Central memory CD8-positive, alpha-beta T cell (primary cell): ENCODE measurements around the gene LYZ.

Experiments used
- ATAC-seq: fragments of 150-1000 bp; cut with Tn5 transposase; replicated peaks from 2 replicates; pipeline ENCODE4 v1.10.0; 2022; ENCODE audit warnings: mild to moderate bottlenecking, moderate FRiP score, moderate number of reproducible peaks; ENCODE audit not compliant: poor library complexity, severe bottlenecking; ENCODE audit errors: extremely low read depth
- DNase-seq, 2 donors: peaks; one replicate each; pipeline ENCODE4 v3.0.0; 2021; ENCODE audit warnings: low spot score in 2 of 2
- H3K27ac Mint-ChIP-seq: one replicate; pipeline ENCODE4 v1.8.0; 2022; ENCODE audit warnings: low read depth, mild to moderate bottlenecking, moderate library complexity, mixed read lengths
- H3K27me3 Mint-ChIP-seq: one replicate; pipeline ENCODE4 v1.8.0; 2022; ENCODE audit warnings: mixed read lengths
- H3K36me3 Mint-ChIP-seq: one replicate; pipeline ENCODE4 v1.8.0; 2022; ENCODE audit warnings: mild to moderate bottlenecking, moderate library complexity, mixed read lengths; ENCODE audit not compliant: insufficient read depth
- H3K4me1 Mint-ChIP-seq: one replicate; pipeline ENCODE4 v1.8.0; 2022; ENCODE audit warnings: mixed read lengths
- H3K4me3 Mint-ChIP-seq: one replicate; pipeline ENCODE4 v1.8.0; 2022; ENCODE audit warnings: mild to moderate bottlenecking, moderate library complexity, mixed read lengths
- H3K9me3 Mint-ChIP-seq: one replicate; pipeline ENCODE4 v1.8.0; 2022; ENCODE audit warnings: mixed read lengths

The LYZ gene

DNA sequence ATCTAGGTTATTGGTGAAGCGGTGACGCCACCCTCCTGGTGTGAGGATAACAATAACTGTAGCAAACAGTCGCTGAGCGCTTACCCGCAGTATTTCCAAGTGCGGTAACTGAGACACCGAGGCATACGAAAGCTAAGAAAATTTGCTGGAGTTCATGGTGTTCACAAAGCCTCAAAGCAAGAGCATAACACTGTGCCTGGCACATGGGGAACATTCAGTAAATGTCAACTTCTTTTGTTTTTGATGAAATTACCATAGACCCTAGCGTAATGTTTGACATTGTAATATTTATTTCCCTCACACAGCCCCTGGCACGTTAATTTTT, 12.1 kb downstream of the LYZ start:
- Mint-ChIP-seq H3K4me1 (peaks cover 21% of the 10 kb centered on the region), H3K9me3 (no peaks in the 10 kb centered on the region), H3K36me3 (peaks cover 24% of the 10 kb centered on the region), H3K27ac (peak overlapping the region; percentile 90), H3K27me3 (no peaks in the 10 kb centered on the region), H3K4me3 (peak overlapping the region; percentile 81)
- no peak for ATAC-seq
- no peak for DNase-seq

DNA sequence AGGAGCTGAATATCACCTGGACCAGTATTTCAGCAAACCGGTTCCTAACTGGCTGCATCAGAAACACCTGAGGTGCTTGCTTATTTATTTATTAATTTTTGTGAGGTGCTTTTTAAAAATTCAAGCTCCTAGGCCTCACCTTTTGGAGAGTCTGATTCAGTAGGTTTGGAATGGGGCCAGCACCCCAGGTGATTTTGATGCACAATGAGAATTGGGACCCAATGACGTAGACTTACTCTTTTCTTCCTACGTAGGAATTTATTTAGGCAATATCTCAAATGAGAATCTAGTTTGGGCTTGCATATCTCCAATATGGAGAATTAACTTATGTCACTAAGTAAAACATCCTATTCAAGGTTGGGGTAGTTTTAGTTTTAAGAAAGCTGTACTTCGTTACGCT, 18.6 kb downstream of the LYZ start:
- ATAC-seq, result no peak

GRCh38 chr12:69368171-69368570, 20.0 kb downstream of the LYZ start:
- no peak overlapping the region for H3K27ac Mint-ChIP-seq
- no peak for DNase-seq
- no peaks in the 10 kb centered on the region for H3K27me3 Mint-ChIP-seq
- peaks cover 9% of the 10 kb centered on the region for H3K4me1 Mint-ChIP-seq
- peaks cover 26% of the 10 kb centered on the region for H3K36me3 Mint-ChIP-seq
- H3K9me3 Mint-ChIP-seq, result no peaks in the 10 kb centered on the region
- H3K4me3 Mint-ChIP-seq, result no peak overlapping the region
- no peak for ATAC-seq

More for the DNA sequence above, 18.6 kb downstream of the LYZ start:
- H3K9me3 Mint-ChIP-seq, result no peaks in the 10 kb centered on the region
- peaks cover 7% of the 10 kb centered on the region for H3K4me1 Mint-ChIP-seq
- H3K27me3 Mint-ChIP-seq, result no peaks in the 10 kb centered on the region
- peaks cover 22% of the 10 kb centered on the region for H3K36me3 Mint-ChIP-seq
- H3K27ac Mint-ChIP-seq, result no peak overlapping the region
- DNase-seq, result no peak
- H3K4me3 Mint-ChIP-seq, result no peak overlapping the region

DNA sequence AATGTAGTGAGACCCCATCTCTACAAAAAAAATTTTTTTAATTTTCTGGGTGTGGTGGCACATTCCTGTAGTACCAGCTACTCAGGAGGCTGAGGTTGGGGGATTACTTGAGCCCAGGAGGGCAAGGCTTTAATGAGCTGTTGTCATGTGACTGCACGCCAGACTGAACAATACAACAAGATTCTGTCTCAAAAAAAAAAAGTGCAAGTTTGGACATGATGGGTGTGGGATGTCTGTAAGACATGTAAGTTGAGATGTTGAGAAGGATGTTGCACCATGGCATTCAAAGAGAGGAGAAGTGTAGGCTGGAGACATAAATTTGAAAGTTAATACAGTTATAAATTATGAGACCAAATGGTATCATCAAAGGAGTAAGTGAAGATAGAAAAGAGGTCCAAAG, 34.9 kb downstream of the LYZ start:
- H3K27me3 Mint-ChIP-seq, result no peaks in the 10 kb centered on the region
- DNase-seq (no peak), ATAC-seq (no peak)
- H3K4me1 Mint-ChIP-seq, result peaks cover 3% of the 10 kb centered on the region
- H3K9me3 Mint-ChIP-seq, result no peaks in the 10 kb centered on the region
- peaks cover 19% of the 10 kb centered on the region for H3K36me3 Mint-ChIP-seq
- peak overlapping the region; percentile 5 for H3K27ac Mint-ChIP-seq
- no peak overlapping the region for H3K4me3 Mint-ChIP-seq

DNA sequence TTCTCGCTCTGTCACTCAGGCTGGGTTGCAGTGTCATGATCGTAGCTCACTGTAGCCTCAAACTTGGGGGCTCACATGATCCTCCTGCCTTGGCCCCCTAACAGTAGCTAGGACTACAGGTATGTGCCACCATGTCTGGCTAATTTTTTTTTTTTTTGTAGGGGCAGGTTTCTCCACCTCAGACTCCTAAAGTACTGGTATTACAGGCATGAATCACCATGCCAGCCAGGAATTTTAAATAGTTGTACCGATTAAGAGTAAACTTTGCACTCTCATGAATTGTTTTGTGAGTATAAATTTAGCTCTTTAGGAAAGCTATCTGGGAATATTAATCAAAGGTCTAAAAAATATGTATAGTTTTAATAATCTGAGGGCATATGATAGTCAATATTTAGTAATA, 36.9 kb downstream of the LYZ start:
- no peak overlapping the region for H3K27ac Mint-ChIP-seq
- ATAC-seq (no peak), DNase-seq (no peak)
- H3K9me3 Mint-ChIP-seq, result no peaks in the 10 kb centered on the region
- no peaks in the 10 kb centered on the region for H3K27me3 Mint-ChIP-seq
- peaks cover 4% of the 10 kb centered on the region for H3K36me3 Mint-ChIP-seq
- no peaks in the 10 kb centered on the region for H3K4me1 Mint-ChIP-seq
- no peak overlapping the region for H3K4me3 Mint-ChIP-seq

DNA sequence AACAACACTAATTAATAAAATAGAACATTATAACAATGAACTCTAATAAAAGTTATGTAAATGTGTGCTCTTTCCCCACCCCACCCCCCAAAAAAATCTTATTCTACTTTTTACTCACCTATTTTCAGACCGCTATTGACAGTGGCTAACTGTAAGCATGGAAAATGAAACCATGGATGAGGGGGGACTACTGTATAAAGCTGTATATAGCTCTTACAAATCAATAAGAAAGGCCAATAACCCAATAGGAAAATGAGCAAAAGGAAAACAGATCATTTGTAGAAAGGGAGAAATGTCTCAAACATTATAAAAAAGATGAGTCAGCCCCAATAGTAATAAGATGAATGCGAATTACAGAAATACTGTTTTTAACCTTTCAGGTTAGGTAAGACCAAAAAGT, 38.7 kb downstream of the LYZ start:
- Mint-ChIP-seq H3K36me3 (peaks cover 8% of the 10 kb centered on the region), H3K27ac (no peak overlapping the region), H3K4me3 (no peak overlapping the region), H3K4me1 (no peaks in the 10 kb centered on the region), H3K9me3 (no peaks in the 10 kb centered on the region), H3K27me3 (no peaks in the 10 kb centered on the region)
- DNase-seq (no peak), ATAC-seq (no peak)

GRCh38 chr12:69388371-69388770, 40.2 kb downstream of the LYZ start:
- H3K9me3 Mint-ChIP-seq, result no peaks in the 10 kb centered on the region
- DNase-seq (no peak), ATAC-seq (no peak)
- no peaks in the 10 kb centered on the region for H3K27me3 Mint-ChIP-seq
- no peak overlapping the region for H3K27ac Mint-ChIP-seq
- H3K36me3 Mint-ChIP-seq, result peaks cover 9% of the 10 kb centered on the region
- no peak overlapping the region for H3K4me3 Mint-ChIP-seq
- H3K4me1 Mint-ChIP-seq, result no peaks in the 10 kb centered on the region

- ATAC-seq, result no peak
- H3K9me3 Mint-ChIP-seq, result no peaks in the 10 kb centered on the region
- H3K4me3 Mint-ChIP-seq, result no peak overlapping the region
- H3K27me3 Mint-ChIP-seq, result no peaks in the 10 kb centered on the region
- DNase-seq, result no peak
- H3K4me1 Mint-ChIP-seq, result no peaks in the 10 kb centered on the region
- peaks cover 9% of the 10 kb centered on the region for H3K36me3 Mint-ChIP-seq
- H3K27ac Mint-ChIP-seq, result peak overlapping the region; percentile 68
Measured at GRCh38 chr12:69389831-69390230, 41.6 kb downstream of the LYZ start.

DNA sequence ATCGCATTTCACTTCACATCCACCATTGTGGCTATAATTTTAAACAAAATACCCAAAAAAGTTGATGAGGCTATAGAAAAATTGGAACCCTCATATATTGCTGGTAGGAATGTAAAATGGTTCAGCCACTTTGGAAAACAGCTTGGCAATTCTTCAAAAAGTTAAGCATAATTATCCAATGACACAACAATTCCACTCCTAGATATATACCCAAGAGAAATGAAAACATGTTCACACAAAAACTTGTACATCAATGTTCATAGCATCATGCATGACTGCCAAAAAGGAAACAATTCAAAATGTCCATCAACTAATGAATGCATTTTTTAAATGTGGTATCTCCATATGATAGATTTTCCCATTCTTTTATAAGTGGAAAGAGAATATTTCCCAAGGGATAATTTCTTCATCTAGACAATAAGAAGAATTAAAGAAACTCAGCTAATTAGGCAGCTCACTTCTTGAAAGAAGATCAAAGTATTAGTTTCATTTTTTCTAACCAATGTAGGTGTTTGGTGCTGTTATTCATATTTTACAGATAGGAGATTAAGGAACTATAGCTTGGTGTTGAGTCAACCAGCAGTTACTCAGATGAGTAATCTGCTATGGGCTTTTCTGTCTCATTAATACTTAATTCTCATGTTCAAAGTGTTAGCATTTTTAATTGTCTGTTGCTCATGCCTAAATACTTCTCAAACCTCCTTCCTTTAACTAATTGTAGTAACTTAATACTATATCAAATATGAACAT, 44.2 kb downstream of the LYZ start:
- peaks cover 6% of the 10 kb centered on the region for H3K36me3 Mint-ChIP-seq
- no peak for DNase-seq
- H3K27ac Mint-ChIP-seq, result no peak overlapping the region
- no peaks in the 10 kb centered on the region for H3K9me3 Mint-ChIP-seq
- H3K27me3 Mint-ChIP-seq, result no peaks in the 10 kb centered on the region
- no peaks in the 10 kb centered on the region for H3K4me1 Mint-ChIP-seq
- no peak overlapping the region for H3K4me3 Mint-ChIP-seq
- no peak for ATAC-seq

DNA sequence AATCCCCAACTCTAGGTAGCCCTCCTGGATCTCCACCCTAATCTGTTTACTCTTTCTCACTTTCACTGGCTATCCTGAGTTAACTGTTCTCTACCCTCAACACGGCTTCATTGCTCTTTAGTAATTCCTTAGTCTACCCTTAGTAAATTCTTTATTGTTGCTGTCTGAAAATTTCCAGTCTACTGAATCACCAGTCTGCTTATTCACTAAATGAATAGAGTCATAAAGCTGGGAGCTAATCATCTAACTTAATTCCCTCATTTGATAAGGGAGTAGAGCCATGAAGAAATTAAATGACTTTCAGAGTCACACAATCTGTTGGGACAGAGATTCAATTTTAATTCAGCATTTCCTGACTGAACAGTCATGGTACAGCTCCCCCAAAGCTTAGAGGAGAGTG, 47.9 kb downstream of the LYZ start:
- ATAC-seq, result no peak
- H3K27me3 Mint-ChIP-seq, result no peaks in the 10 kb centered on the region
- H3K4me1 Mint-ChIP-seq, result no peaks in the 10 kb centered on the region
- peaks cover 6% of the 10 kb centered on the region for H3K36me3 Mint-ChIP-seq
- no peak for DNase-seq
- H3K27ac Mint-ChIP-seq, result no peak overlapping the region
- no peak overlapping the region for H3K4me3 Mint-ChIP-seq
- no peaks in the 10 kb centered on the region for H3K9me3 Mint-ChIP-seq

- DNase-seq (no peak), ATAC-seq (no peak)
- no peaks in the 10 kb centered on the region for H3K9me3 Mint-ChIP-seq
- H3K36me3 Mint-ChIP-seq, result peaks cover under 1% of the 10 kb centered on the region
- no peaks in the 10 kb centered on the region for H3K4me1 Mint-ChIP-seq
- no peak overlapping the region for H3K27ac Mint-ChIP-seq
- no peaks in the 10 kb centered on the region for H3K27me3 Mint-ChIP-seq
- H3K4me3 Mint-ChIP-seq, result no peak overlapping the region
Measured at GRCh38 chr12:69396963-69397362, 48.8 kb downstream of the LYZ start.

GRCh38 chr12:69397978-69398377, 49.8 kb downstream of the LYZ start:
- Mint-ChIP-seq H3K27me3 (no peaks in the 10 kb centered on the region), H3K4me1 (no peaks in the 10 kb centered on the region), H3K27ac (no peak overlapping the region), H3K4me3 (no peak overlapping the region), H3K9me3 (no peaks in the 10 kb centered on the region), H3K36me3 (no peaks in the 10 kb centered on the region)
- DNase-seq (no peak), ATAC-seq (no peak)

DNA sequence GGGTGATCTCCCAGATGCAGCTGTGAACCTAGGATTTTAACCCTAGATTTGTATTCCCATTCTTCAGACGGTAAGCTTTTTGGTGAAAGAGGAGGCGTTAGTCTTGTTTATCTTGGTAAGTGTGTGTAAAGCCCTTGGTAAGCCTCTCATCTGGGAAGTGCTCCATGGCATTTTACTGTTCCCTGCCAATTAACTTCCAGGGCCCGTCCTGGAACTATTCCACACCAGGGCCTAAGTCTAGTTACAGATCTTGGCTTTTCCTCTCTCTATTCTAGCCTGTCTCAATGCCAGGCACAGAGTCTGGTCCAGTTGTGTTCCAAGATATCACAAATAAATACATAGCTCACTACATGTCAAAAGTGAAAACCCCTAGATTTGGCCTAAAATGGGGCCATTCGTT, 53.8 kb downstream of the LYZ start:
- no peak overlapping the region for H3K4me3 Mint-ChIP-seq
- H3K4me1 Mint-ChIP-seq, result no peaks in the 10 kb centered on the region
- no peaks in the 10 kb centered on the region for H3K9me3 Mint-ChIP-seq
- H3K27me3 Mint-ChIP-seq, result no peaks in the 10 kb centered on the region
- H3K27ac Mint-ChIP-seq, result no peak overlapping the region
- no peak for ATAC-seq
- no peaks in the 10 kb centered on the region for H3K36me3 Mint-ChIP-seq
- no peak for DNase-seq
